Measurements from ENCODE around the gene HOXB7.

Gene HOXB7

GRCh38 chr17:48566717-48567116 lies 44.1 kb downstream of the HOXB7 start:
- in situ Hi-C loops (cut with HindIII; ENCODE audit: low sequenced_read_pairs) = no loop called here
- TF ChIP-seq CTCF (IDR thresholded peaks at IDR 0.05; ENCODE audit: low read depth, low read length, missing control alignments) = no peak
- H3K4me3 ChIP-seq (ENCODE audit: low read depth, low read length) = peak overlapping the region; percentile 82
- no peak for DNase-seq (ENCODE audit: low read depth)

- no peak for TF ChIP-seq CTCF (IDR thresholded peaks at IDR 0.05; ENCODE audit: low read depth, low read length, missing control alignments)
- in situ Hi-C loops (cut with HindIII; ENCODE audit: low sequenced_read_pairs) = no loop called here
- DNase-seq (ENCODE audit: low read depth) = no peak
- H3K4me3 ChIP-seq (ENCODE audit: low read depth, low read length) = peak overlapping the region; percentile 82
These were observed 44.7 kb downstream of the HOXB7 start for GRCh38 chr17:48565925-48566710.

- in situ Hi-C loops (cut with HindIII; ENCODE audit: low sequenced_read_pairs) = no loop called here
- TF ChIP-seq CTCF (IDR thresholded peaks at IDR 0.05; ENCODE audit: low read depth, low read length, missing control alignments) = no peak
- no peak for DNase-seq (ENCODE audit: low read depth)
- peak overlapping the region; percentile 82 for H3K4me3 ChIP-seq (ENCODE audit: low read depth, low read length)
These were observed 45.7 kb downstream of the HOXB7 start for GRCh38 chr17:48565022-48565554.

DNA sequence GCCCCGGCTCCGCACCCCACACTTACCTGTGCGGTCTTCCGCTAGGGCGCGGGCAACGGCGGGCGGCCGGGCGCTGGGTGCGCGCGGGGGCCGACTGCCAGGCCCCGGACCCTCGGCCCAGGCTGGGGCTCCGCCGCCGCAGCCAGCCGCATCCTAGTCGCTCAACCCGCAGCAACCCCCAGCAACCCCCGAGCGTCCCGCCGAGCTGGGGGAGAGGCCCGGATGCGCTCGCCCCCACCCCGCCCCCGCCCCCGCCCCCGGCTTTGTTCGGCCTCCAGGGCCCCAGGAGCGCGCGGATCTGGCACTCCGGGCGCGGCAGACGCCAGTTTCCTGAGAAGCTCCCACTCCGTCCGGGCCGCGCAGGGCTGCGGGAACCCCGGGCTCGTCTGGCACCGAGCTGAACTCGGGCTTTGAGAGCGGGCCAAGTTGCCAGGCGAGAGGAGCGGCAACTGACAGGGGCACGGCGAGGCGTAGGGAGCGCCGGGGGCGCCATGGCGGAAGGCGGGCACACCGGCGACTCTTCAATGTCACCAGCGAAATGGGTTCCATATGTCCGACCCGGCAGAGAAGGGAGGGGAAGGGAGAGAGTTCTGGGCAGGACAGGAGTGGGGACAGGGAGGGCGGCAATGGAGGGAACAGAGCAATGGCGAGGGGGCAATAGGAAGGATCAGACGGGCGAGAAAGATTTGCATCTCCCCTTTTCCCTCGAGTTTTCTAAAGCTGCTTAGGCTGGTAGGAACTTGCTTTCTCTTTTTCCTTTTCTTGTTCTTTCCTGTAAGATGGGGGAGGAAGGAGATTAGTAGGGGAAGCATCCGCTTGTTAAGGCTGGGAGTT lies 46.4 kb downstream of the HOXB7 start:
- in situ Hi-C loops (cut with HindIII; ENCODE audit: low sequenced_read_pairs) = no loop called here
- peak overlapping the region; percentile 82 for H3K4me3 ChIP-seq (ENCODE audit: low read depth, low read length)
- no peak for TF ChIP-seq CTCF (IDR thresholded peaks at IDR 0.05; ENCODE audit: low read depth, low read length, missing control alignments)
- DNase-seq (ENCODE audit: low read depth) = no peak

DNA sequence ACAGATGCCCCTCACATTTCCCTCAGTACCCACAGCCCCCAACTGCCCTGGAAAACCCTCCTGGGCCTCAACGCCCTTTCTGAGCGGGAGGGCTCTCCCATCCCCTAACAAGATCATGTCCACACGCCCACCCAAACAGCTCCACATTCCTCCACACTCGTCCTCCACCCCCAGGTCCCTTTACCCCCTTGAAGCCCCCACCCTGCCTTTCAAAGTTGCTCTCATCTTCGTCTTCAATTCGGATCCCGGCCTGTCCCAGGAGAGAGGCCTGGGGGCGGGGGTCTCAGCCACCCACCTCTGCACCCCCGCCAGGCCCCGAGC lies 47.0 kb downstream of the HOXB7 start:
- in situ Hi-C loops (cut with HindIII; ENCODE audit: low sequenced_read_pairs) = no loop called here
- TF ChIP-seq CTCF (IDR thresholded peaks at IDR 0.05; ENCODE audit: low read depth, low read length, missing control alignments) = no peak
- H3K4me3 ChIP-seq (ENCODE audit: low read depth, low read length) = peak overlapping the region; percentile 82
- DNase-seq (ENCODE audit: low read depth) = no peak

DNA sequence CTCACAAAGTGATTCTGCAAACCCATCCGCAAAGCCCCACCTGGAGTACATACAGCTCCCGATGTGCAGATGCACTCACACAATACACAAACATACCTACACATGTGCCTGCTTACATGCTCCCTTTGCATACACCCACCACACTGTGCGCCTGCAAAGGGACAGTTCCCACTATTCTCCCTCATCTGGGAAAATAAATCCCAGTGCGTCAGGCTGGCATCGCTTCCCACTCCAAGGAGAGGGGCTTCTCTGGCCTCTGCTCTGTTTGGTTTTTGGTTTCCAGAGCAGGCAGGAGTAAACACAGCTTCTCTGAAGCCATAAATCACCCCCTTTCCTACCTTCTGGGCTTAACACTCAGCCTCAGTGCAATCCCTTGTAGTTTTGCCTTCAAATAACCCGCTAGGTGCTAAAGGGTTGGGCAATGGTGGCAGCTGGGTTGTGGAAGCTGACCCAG lies 47.4 kb downstream of the HOXB7 start:
- DNase-seq (ENCODE audit: low read depth) = no peak
- H3K4me3 ChIP-seq (ENCODE audit: low read depth, low read length) = peak overlapping the region; percentile 82
- in situ Hi-C loops (cut with HindIII; ENCODE audit: low sequenced_read_pairs) = no loop called here
- no peak for TF ChIP-seq CTCF (IDR thresholded peaks at IDR 0.05; ENCODE audit: low read depth, low read length, missing control alignments)
